ENCODE results near the gene RTN1.

Gene RTN1

DNA sequence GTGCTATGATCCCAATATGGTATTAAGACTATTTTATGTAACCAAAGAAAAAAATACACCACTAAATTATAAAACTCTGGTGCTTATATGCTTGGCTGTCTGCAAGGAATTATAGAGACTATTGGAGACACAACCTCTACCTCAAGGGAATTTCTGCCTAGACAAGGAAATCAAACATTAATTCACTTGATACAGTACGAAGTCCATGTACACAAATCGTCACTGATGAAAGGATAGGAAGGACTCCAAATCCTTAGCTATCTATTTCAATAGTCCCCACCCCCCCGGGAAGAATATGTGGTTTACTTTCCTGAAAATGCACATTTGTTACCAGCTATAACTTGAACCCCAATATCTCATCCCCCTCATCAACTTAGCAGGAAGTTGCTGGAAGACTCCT is 21.9 kb downstream of the RTN1 start:
- DNase-seq = no peak

DNA sequence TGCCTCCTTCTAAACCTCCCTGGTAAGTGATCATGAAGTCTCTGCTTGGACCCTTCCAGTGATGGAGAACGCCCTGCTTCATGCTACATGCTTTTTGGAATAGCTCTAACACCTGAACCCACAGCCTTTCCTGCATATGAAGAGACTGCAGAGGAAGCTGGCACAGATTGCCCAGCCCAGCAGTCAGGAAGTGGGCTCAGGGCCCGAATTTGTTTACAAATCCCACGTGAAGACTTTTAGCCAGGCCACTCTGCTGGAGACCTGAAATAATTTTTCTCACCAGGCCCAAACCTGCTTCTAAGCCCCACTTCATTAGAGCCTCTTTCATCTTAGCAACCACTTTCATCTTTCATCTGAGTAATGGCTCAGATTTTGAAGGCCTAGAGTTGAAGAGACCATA is 22.9 kb downstream of the RTN1 start:
- DNase-seq = no peak

DNA sequence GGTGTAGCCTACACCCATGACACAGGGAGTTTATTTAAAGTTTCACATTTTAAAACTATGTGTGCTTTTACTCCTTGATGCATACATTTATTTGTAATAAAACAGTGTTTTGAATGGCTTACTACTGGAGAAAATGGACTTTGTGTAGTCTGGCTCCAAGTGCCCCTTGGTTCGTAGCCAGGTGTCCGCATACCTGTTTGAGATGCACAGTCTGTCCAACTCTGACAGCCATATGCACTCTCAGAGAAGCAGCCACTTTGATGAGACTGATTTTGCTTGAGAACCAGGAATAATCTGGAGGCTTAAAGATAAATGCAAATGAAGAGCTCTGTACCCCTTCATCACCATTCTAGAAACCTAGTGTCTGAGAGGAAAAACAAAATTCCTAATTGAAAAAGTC is 24.0 kb downstream of the RTN1 start:
- no peak for DNase-seq

DNA sequence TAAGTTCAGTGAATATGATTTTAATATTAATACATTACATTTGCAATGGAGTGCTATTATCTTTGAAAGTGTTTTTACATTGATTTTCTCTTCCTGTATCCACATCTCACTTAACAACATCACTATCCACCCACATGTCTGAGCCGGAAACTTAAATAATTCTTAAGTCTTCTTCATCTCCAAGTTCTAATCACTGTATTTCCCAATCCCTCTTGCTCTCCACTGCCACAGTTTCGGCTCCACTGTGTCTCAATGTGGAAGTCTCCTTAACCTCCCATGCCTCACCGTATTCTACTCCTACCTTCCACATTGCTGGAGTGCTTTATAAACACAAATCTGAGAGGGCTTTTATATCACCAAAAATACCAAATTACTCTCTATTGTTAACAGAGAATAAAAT is 25.3 kb downstream of the RTN1 start:
- no peak for DNase-seq

DNA sequence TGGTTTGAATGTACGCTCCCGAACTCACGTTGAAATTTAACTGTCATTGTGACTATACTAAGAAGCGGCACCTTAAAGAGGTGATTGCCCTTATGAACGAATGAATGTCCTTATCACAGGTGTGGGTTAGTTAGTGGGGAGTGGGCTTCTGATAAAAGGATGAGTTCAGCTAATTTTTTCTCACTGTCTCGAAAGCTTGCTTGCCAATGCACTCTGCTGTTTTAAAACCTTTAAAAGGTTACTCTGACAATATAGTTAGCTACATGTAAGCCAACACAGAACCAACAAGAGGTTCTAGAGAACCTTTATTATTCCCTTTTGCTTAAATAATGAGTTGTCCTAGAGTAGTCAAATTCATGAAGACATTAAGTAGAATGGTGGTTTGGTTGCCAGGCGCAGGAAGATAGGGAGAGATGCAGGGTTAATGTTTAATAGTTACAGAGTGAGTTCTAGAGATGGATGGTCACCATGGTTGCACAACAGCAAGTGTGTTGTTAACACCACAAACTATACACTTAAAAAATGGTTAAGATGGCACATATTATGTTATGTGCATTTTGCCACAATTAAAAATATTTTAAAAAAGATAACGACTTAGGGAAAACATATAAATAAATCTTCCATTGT is 26.3 kb downstream of the RTN1 start:
- no peak for DNase-seq

DNA sequence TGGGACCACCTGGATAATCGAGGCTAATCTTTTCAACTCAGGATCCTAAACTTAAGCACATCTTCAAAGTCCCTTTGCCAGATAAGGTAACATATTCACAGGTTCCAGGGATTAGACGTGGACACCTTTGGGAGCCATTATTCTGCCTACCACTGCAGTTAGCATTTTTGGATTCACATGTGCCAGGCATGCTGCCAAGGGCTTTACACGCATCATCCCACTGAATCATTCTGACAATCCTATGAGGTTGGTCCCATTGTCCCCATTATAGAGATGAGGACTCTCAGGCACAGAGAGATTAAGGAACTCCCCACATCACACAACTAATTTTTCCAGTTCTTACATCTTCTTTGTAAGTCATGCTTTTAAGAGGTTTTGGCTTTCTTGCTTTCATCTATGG is 34.5 kb downstream of the RTN1 start:
- no peak for DNase-seq

DNA sequence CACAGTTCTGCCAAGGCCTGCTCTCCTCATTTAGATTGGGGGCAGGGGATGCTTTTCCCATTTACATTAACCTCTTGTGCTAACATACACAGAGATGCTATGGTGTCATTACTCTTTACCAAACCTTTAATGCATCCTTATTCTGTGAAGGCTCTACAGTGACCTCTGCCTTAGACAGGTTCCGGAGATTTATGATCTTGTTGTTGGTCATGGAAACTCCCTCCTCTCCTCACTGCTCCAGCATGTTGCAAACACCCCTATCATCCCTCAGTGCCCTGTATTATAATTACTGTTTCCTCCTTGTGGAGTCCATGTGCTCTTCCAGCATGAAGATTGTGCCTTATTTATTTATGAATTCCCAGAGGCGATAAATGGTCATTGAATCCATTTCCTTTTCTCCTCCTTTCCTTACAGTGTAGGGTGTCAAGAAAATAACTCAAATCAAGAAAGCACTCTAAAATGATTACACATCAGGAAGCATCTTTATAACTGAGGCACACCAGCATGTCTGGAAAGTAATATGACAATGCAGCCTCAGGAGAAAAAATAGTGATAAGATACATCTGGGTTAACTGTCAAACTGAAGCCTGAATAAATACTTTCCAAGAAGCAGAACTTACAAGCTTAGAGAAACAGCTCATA is 37.8 kb downstream of the RTN1 start:
- DNase-seq = no peak

DNA sequence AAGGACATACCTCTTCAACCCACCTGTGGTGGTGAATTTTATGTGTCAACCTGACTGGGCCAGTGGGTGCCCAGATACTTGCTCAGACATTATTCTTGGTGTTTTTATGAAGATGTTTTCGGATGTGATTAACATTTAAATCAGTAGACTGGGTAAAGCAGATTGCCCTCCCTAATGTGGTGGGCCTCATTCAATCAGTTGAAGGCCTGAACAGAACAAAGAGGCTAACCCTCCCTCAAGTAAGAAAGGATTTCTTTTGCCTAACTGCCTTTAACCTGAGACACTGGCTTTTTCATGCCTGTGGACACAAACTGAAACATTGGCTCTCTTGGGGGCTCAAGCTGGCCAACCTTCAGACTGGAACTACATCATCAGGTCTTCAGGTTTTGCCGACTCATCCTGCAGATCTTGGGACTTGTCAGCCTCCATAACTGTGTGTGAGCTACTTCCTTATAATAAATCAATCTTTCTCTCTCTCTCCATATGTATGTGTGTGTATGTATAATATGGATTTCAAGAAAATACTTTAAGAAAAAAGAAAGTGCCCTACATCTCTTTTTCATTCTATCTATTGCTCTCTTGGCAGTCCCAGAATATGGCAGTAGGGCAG is 39.4 kb downstream of the RTN1 start:
- no peak for DNase-seq

DNA sequence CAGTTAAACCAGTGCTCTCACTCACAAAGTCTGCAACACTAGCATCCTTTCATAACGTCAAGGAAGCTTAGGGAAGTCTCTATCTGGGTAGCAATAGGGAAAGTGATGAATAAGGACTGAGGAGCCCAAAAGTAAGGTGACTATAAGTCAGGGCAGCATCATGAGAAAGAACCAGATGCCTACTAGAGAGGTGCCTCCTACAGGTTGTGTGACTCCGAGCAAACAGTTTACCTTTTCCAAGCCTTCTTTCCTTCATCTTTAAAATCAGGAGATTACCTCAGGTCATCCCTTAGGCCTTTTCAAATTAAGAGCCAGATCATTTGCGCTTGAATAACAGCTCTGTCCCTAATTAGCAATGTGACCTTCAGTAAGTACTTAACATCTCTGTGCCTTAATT is 40.2 kb downstream of the RTN1 start:
- no peak for DNase-seq

DNA sequence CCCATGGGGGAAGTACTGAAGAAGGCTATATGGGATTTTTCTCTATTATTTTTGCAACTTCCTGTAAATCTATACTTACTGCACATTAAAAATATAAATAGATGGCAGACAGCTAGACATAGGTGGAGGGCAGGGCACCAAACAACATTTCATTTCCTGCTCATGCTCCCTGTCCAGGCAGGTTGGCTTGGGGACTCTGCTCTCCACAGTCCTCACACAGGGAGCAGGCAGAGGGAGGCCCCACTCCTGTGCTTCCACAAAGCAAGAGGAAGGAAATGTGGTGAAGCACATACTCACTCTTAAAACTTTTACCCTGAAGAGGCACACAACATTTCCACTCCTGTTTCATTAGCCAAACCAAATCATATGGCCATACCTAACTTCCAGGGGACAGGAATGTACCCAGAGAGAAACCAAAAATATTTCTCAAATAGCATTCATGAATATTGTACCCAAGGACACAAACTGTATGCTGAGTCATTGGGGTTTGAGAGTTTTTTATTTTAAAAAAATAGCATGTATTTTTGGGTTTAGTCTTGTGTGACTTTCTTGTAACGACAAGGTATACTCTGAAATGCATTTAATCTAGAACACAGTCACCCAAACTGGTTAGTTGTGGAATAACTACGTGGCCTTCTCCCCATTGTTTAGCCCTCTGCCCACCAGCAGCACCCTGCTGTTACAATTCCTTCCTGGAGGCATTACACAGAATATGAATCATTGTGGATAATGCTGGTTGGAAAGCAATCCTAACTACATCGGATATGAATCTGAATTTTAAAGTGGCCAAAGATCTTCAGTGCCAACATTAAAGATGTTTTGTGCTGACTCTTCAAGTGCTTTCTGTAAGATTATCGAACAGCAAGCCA is 40.9 kb downstream of the RTN1 start:
- no peak for DNase-seq

DNA sequence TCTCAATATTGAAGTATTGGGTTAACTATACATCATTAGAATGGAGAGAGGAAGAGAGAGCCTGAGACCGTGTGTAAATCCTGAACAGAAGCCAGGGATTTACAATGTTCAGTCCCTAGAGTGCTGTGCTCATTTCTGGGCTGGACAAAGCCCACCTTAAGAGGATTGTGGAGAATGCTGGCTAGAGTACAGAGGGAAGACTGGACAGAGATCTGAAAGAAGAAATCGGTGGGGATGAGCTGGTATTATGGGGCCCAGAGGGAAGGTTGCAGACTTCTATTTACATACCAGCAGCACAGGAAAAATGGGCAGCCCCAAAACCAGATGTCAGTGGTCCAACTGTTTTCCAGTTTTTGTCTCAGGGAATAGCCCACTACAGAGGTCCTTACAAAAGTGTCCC is 42.3 kb downstream of the RTN1 start:
- DNase-seq = no peak

DNA sequence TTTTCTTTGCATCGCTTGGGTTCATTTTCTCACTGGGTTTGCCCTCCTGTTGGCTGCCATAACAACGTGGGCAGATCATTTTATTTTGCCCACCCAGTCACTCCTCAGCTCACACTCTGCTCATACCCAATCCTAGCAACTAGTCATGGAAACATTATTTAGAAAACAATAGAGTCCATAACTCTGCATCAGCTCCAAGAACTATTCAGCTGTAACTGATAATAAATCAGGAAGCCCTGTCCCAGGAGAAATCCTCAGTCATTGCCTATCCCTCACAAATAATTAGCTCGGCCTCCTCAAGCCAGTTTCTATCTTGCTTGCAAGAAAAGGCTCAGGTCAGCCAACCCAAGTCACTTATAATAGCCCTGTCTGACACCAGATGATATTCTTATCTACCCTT is 43.2 kb downstream of the RTN1 start:
- DNase-seq = no peak

DNA sequence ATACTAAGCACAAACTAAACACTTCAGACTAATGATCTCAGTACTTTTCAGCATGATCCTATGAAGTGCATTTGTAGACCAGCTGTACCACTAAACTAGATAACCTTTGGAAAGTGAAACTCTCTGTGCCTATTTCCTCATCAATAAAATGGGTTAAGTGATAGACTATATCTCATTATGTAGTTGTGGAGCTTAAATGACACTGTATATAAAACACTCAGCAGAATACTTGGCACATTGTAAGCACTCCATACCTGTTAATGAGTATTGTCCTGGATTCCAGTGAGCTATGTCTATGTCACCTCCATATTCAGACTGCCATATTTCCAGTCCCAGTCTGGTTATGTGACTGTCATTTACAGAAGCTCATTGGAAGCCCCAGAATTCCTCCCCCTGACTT is 44.4 kb downstream of the RTN1 start:
- no peak for DNase-seq

DNA sequence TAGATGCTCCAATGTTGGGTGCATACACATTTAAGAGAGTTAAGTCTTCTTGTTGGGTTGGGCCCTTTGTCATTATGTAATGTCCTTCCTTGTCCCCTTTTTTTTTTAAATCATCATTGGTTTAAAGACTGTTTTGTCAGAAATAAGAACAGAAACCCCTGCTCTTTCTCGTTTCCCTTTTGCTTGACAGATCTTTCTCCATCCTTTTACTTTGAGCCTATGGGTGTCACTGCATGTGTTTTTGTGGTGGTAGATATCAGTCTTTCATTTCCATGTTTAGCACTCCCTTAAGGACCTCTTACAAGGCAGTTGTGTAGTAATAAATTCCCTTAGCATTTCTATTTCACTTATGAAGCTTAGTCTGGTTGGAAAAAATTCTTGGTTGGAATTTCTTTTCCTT is 47.4 kb downstream of the RTN1 start:
- no peak for DNase-seq

DNA sequence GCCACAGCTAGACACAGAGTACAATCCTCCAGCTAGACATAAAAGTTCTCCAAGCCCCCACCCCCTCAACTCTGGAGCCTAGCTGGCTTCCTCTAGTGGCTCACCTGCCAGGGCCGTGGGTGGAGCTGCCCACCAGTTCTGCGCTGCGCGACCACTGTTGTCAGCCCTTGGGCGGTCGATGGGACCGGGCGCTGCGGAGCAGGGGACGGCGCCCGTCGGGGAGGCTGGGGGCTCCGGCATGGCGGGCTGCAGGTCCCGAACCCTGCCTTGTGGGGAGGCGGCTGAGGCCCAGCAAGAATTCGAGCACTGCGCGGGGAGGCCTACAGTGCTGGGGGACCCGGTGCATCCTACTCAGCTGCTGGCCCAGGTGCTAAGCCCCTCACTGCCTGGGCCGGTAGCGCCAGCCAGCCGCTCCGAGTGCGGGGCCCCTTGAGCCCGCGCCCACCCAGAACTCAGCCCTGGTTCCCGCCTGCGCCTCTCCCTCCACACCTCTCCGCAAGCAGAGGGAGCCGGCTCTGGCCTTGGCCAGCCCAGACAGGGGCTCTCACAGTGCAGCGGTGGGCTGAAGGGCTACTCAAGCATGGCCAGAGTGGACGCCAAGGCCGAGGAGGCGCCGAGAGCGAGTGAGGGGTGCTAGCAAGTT is 51.0 kb downstream of the RTN1 start:
- no peak for DNase-seq

DNA sequence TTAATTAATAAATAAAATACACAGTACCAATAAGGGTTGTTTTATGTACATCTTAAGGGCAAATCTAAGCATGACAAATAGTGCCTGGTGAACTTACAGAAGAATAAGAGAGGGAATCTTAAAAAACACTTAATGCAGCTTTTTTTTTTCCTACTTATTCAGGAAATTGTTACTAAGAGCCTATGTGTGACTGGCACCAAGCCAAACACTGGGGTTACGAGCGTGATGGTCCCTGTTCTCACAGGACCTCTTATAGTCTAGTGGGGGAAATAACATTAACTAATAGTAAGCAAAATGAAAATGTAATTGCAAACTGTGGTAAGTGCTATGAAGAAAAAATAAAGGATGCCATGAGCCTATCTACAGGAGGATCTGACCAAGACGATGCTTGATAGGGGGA is 53.6 kb downstream of the RTN1 start:
- no peak for DNase-seq

DNA sequence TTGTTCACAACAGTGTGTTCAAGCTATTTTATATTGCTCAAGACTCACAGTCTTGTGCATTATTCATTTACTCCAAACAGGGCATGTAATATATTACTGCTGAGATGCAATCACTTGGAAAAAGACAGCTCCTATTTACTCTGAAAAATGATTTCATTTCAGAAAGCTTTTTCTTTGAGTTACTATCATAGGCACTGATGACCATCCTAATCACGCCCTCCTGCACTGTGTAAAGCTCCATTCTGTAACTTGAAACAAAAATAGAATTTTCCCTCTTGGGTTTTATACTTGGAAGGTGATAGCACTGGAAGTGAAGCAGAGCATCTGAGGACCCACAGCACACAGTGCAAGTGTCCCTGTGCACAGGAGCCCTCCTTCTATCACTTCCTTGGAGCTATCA is 55.6 kb downstream of the RTN1 start:
- DNase-seq = no peak

DNA sequence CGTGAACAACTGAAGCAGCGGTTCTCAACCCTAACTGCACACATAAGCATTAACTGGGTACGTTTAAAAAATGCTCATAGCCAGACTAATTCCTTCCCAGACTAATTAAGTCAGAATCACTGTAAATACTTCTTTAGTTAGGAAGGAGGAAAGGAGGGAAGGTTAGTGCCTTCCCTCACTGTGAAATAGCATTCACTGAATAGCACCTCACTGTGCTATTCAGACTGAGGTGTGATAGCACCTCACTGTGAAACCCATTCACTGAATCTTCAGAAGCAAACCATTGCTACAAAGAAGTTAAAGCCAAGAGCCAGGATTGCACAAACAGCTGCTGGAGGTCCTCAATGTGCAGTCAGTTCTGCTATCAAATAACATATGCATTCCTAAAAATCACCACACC is 58.8 kb downstream of the RTN1 start:
- DNase-seq = no peak

DNA sequence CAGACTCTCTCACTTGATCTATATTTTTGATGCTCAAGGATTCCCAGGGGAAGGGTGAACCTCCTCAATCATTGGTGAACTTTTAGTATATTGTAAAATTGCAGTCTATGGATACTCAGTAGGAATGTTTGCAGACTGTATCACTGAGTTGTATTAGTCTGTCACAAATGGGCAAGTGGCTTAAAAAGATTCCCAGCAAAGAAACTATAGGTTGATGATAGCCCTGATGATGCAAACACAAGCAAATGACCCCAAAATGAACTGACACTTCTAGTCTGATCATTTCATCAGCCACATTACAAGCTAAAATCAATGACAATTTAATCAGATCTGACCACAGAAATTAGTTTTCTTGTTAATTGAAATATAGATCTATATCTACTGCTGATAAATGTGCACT is 59.5 kb downstream of the RTN1 start:
- no peak for DNase-seq

DNA sequence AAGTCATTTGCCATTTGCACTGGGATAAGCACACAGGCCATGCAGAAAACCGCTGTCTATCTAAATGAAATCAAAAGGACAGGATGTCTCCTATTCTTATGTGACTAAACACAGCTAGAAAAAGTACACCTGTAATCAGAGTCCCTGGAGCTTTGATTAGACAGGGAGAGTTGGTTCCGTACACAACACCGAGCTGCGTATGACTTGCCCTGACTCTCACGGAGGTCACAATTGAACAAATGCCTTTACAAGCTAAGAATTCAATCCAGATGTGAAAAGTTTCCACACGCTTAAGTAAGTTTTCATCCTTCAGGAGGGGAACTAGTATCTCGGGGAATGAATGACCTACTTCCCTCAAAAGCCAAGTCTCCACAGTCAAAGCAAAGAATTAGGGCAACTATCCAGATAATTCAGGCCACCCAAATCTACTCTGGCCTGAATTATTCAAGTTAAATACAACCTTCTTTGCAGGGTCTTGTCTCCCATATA is 67.5 kb downstream of the RTN1 start:
- no peak for DNase-seq

DNA sequence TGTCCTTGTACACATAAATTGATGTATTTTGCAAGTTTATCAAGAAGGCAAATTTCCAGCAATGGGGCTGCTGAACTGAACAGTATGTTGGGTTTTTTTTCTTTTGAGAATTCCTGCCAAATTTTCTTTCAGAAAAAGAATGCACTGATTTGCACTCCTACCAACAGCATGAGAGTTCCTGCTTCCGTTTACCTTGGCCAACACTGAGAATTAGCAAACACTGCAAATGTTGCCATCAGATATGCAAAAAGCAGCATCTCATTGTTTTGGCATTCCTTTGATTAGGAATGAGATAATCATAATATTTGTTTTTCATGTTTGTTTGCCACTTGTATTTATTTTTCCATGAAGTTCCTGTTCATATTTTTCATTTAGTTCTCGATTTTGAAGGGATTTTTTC is 82.4 kb downstream of the RTN1 start:
- DNase-seq = no peak

DNA sequence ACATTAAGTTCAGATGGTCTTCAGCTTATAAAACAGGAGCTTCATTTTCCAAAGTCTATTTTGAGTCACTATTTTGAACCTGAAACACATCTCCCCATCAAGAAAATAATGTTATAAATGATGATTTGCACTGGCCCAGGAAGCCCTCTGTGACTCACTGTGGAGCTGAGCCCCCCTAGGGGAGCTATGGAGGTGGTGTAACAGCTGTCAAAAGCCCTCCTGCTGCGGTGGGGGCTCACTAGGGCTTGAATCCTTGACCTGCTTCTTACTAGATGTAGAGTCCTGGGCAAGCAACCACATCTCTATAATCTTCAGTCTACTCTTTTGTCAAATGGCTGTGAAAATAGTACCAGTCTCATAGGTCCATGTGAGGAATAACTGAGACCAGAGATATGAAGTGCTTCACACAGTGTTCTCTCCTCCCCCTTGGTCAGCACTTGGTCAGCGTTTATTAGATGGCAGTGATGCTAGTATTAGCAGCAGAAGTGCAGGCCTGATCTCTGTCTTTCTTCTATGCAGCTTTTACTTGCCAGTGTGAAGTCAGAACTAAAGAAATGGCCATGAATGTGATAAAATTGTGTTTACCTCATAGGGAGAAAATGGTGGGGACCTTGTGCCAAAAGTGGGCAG is 83.4 kb downstream of the RTN1 start:
- no peak for DNase-seq

DNA sequence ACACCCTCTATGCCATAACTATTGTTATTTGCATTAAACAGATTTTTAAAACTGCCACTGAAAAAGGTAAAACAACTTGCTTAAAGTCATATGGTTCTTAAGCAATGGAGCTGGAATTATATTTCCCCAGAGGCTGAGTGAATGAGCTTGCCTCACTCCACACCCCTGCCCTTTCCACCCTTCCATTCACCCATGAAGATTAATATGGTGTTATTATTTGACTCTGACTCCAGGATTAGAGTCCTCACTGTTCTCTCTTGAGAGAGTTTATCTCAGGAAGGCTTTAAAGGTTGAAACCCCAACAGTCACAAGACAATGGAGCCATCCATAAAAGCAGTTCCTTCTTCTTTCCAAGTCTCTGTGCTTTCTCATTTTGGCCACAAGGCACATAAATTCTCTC is 84.9 kb downstream of the RTN1 start:
- no peak for DNase-seq
